ENCODE measurements around the gene TLCD3A. TPM values are rescaled to one million over a fixed set of nuclear protein-coding genes. Genes with fewer than 3 reads are reported as not detected.

Gene TLCD3A
- total and polyA plus RNA-seq, 10 of the 15 experiments (the other 5 are each of a cell fraction or from before 2014, with no cell fraction given), result 2.9 to 29.7 (median 17.8) TPM

GRCh38 chr17:718075-718474 is 14.3 kb upstream of the TLCD3A start (continued):
- TF ChIP-seq ZBTB4 (CRISPR knock-in tag; IDR thresholded peaks at IDR 0.05) (no peak), IRF3 (IDR thresholded peaks at IDR 0.05) (no peak), MTA3 (IDR thresholded peaks at IDR 0.05; ENCODE audit: borderline replicate concordance, low read length) (no peak)

- H3K9ac ChIP-seq (ENCODE audit: control insufficient read depth, insufficient read depth, low read length), result no peak overlapping the region
- ATAC-seq (no peak), DNase-seq (ENCODE audit: low read depth, low spot score) (no peak), FAIRE-seq (no peak)
- BruUV-seq (replicated peaks), result no TSS peak
- no peak overlapping the region for H3K4me3 ChIP-seq
- H3K79me2 ChIP-seq (ENCODE audit: control insufficient read depth, insufficient read depth, low read length), result no peaks in the 10 kb centered on the region
- H3K4me1 ChIP-seq (ENCODE audit: control insufficient read depth, insufficient read depth, low read length), result no peaks in the 10 kb centered on the region
- no peaks in the 10 kb centered on the region for H3K9me3 ChIP-seq (replicated peaks; ENCODE audit: control insufficient read depth, insufficient read depth, low read length)
- no peaks in the 10 kb centered on the region for H3K27me3 ChIP-seq (replicated peaks in 1 of 2; ENCODE audit: control insufficient read depth in 2 of 2, insufficient read depth in 2 of 2, low read length in 1 of 2)
- intact Hi-C loops (cut with micrococcal nuclease; ENCODE audit: unreplicated experiment), result no loop called here
- no peaks in the 10 kb centered on the region for H4K20me1 ChIP-seq (ENCODE audit: control insufficient read depth, insufficient read depth)
- 57% methylated on average over 13 of the region's 13 CpGs for WGBS (ENCODE audit: insufficient coverage, insufficient replicate concordance, low lambda C conversion rate, missing lambda C conversion rate)
- RAD21 ChIA-PET (ENCODE audit: unreplicated experiment), result no interaction called here
- no peak overlapping the region for H3K27ac ChIP-seq (ENCODE audit: control insufficient read depth, insufficient read depth)
- no peaks in the 10 kb centered on the region for H3K36me3 ChIP-seq (ENCODE audit: control insufficient read depth in 2 of 2, insufficient read depth in 2 of 2, low read length in 1 of 2)
- no peak overlapping the region for H3K4me2 ChIP-seq (ENCODE audit: control insufficient read depth, insufficient read depth)
- TF ChIP-seq NFXL1 (IDR thresholded peaks at IDR 0.05; ENCODE audit: borderline replicate concordance), result no peak
- no peak for TF ChIP-seq HDGF (IDR thresholded peaks at IDR 0.05)
- TF ChIP-seq SIX5 (IDR thresholded peaks at IDR 0.05; ENCODE audit: low read depth, low read length, severe bottlenecking), result no peak
- no peak for TF ChIP-seq NFYA (IDR thresholded peaks at IDR 0.05; ENCODE audit: borderline replicate concordance, low read depth, low read length)
- no peak for TF ChIP-seq RAD51 (IDR thresholded peaks at IDR 0.05)
- POLR2A ChIA-PET, result no interaction called here
- CTCF ChIA-PET, result interaction anchor here (1.6 kb wide), 1 partner anchor 20 kb away, joined by 3 read pairs; no protein-coding TSS in a partner anchor
- H2AFZ ChIP-seq (ENCODE audit: control insufficient read depth, low read depth, low read length), result no peak overlapping the region
- in situ Hi-C loops (cut with MboI), result no loop called here
- SMC1A ChIA-PET (ENCODE audit: uncharacterized antibody, unreplicated experiment), result interaction anchor here (1.0 to 1.5 kb wide), 2 partner anchors 10 to 22 kb away, joined by 3 to 6 read pairs; no protein-coding TSS in a partner anchor
Measured at GRCh38 chr17:720706-721539, 11.5 kb upstream of the TLCD3A start.
